RPMI7951 (cell line): Measurements from ENCODE around the gene SASH3. TPM values are rescaled to one million over a fixed set of nuclear protein-coding genes. Genes with fewer than 3 reads are reported as not detected.

Experiments used
- DNase-seq: peaks from one replicate; pipeline ENCODE4 v3.0.0-alpha.2; 2012; ENCODE audit warnings: low read depth
- total RNA-seq: library from RNA; depleted of rRNA; stranded (reverse); fragments of >200 nt; shearing (Covaris generic); gene quantifications from 2 replicates; pipeline ENCODE4 v1.2.3, GENCODE V29; 2014

The SASH3 gene
- total RNA-seq, 1 experiment from 2014 or later, result not detected

- peak; percentile 32 for DNase-seq
Measured at GRCh38 chrX:129808829-129809796, 29.4 kb downstream of the SASH3 start.

- DNase-seq, result no peak
Measured at GRCh38 chrX:129813662-129814368, 34.1 kb downstream of the SASH3 start.

GRCh38 chrX:129818123-129818522 is 38.4 kb downstream of the SASH3 start:
- peak; percentile 1 for DNase-seq

- peak; percentile 18 for DNase-seq
Measured at GRCh38 chrX:129823115-129823514, 43.4 kb downstream of the SASH3 start.

GRCh38 chrX:129823522-129823921 is 43.8 kb downstream of the SASH3 start:
- no peak for DNase-seq

- DNase-seq, result no peak
Measured at GRCh38 chrX:129824620-129825019, 44.9 kb downstream of the SASH3 start.

- DNase-seq, result no peak
Measured at GRCh38 chrX:129825746-129826505, 46.2 kb downstream of the SASH3 start.

GRCh38 chrX:129830494-129830893 is 50.7 kb downstream of the SASH3 start:
- no peak for DNase-seq

GRCh38 chrX:129831091-129831885 is 51.5 kb downstream of the SASH3 start:
- DNase-seq, result no peak

GRCh38 chrX:129833153-129833990 is 53.6 kb downstream of the SASH3 start:
- peak; percentile 56 for DNase-seq

GRCh38 chrX:129836827-129837226 is 57.1 kb downstream of the SASH3 start:
- no peak for DNase-seq

GRCh38 chrX:129840344-129840743 is 60.6 kb downstream of the SASH3 start:
- DNase-seq, result no peak

- DNase-seq, result peak; percentile 32
Measured at GRCh38 chrX:129842510-129843208, 62.9 kb downstream of the SASH3 start.

GRCh38 chrX:129843209-129843458 is 63.4 kb downstream of the SASH3 start:
- no peak for DNase-seq

GRCh38 chrX:129843459-129844306 is 63.9 kb downstream of the SASH3 start, which contains the start of gene ZDHHC9:
Gene ZDHHC9 (minus strand): TSS chrX:129843886. CDS start chrX:129841945, 1,941 bp downstream.
- DNase-seq, result peak; percentile 81
